Suprapubic skin (tissue), 4 donors: Measurements from ENCODE around the gene PARM1. TPM values are rescaled to one million over a fixed set of nuclear protein-coding genes. Genes with fewer than 3 reads are reported as not detected.

Source experiments
- DNase-seq, 2 donors: peaks; one replicate each; pipeline ENCODE4 v3.0.0-alpha.2; 2019; ENCODE audit warnings: low spot score in 2 of 2
- H3K27ac ChIP-seq: fragments of 200-600 bp; sonication (generic); one replicate; pipeline ENCODE4 v1.5.1; 2019
- H3K27me3 ChIP-seq: fragments of 200-600 bp; sonication (generic); one replicate; pipeline ENCODE4 v1.5.1; 2019
- H3K36me3 ChIP-seq: fragments of 200-600 bp; sonication (generic); one replicate; pipeline ENCODE4 v1.5.1; 2019
- H3K4me1 ChIP-seq: fragments of 200-600 bp; sonication (generic); one replicate; pipeline ENCODE4 v1.5.1; 2019
- H3K4me3 ChIP-seq: fragments of 200-600 bp; sonication (generic); one replicate; pipeline ENCODE4 v1.5.1; 2019; ENCODE audit warnings: mild to moderate bottlenecking
- H3K9me3 ChIP-seq: fragments of 200-600 bp; sonication (generic); one replicate; pipeline ENCODE4 v1.5.1; 2019
- CTCF ChIP-seq, 2 donors: fragments of 200-600 bp in 1 of 2; fragments of 450-650 bp in 1 of 2; sonication (generic) in 1 of 2; IDR thresholded peaks; one replicate each; pipeline ENCODE4 v1.5.1; 2016 to 2019; ENCODE audit warnings: antibody characterized with exemption in 2 of 2, mild to moderate bottlenecking in 1 of 2, moderate library complexity in 1 of 2
- EP300 ChIP-seq: sonication (generic); formaldehyde crosslinking; IDR thresholded peaks from one replicate; pipeline ENCODE4 v1.6.1; 2017; ENCODE audit warnings: antibody characterized with exemption
- POLR2A ChIP-seq, 2 donors: fragments of 450-650 bp; IDR thresholded peaks; one replicate each; pipeline ENCODE4 v1.6.1; 2017; ENCODE audit warnings: antibody characterized with exemption in 2 of 2, mild to moderate bottlenecking in 2 of 2, moderate library complexity in 2 of 2
- POLR2AphosphoS5 ChIP-seq, 3 donors: sonication (generic); formaldehyde crosslinking; IDR thresholded peaks; one replicate each; pipeline ENCODE4 v1.6.1; 2017; ENCODE audit warnings: antibody characterized with exemption in 3 of 3
- WGBS: methylation state at CpG from one replicate; pipeline ENCODE4 v1.1.5; 2018; 5-methylcytosine and 5-hydroxymethylcytosine counted together
- total RNA-seq, 4 donors: library from RNA; depleted of rRNA; stranded (reverse); fragments of >200 nt; gene quantifications; one replicate each; pipeline ENCODE4 v1.1.0, GENCODE V29; 2016

The PARM1 gene
- total RNA-seq, 4 donors from 2014 or later: 13.2 to 27.4 (median 19.1) TPM

GRCh38 chr4:75028196-75028854, 95.4 kb downstream of the PARM1 start:
- TF ChIP-seq CTCF (IDR thresholded peaks at IDR 0.05) (no peak), POLR2A (IDR thresholded peaks at IDR 0.05) (no peak), POLR2AphosphoS5 (IDR thresholded peaks at IDR 0.05) (no peak), EP300 (no peak)
- no peak for DNase-seq
- Histone ChIP-seq H3K4me1 (no peaks in the 10 kb centered on the region), H3K4me3 (no peak overlapping the region), H3K36me3 (no peaks in the 10 kb centered on the region), H3K9me3 (no peaks in the 10 kb centered on the region), H3K27me3 (no peaks in the 10 kb centered on the region), H3K27ac (no peak overlapping the region)
- WGBS: 76% methylated on average over 6 of the region's 6 CpGs

- WGBS: 71% methylated on average over 1 of the region's 1 CpG
- Histone ChIP-seq H3K27me3 (no peaks in the 10 kb centered on the region), H3K9me3 (no peaks in the 10 kb centered on the region), H3K36me3 (no peaks in the 10 kb centered on the region), H3K4me3 (no peak overlapping the region), H3K27ac (no peak overlapping the region), H3K4me1 (no peaks in the 10 kb centered on the region)
- TF ChIP-seq POLR2AphosphoS5 (IDR thresholded peaks at IDR 0.05) (no peak), EP300 (no peak)
- no peak for DNase-seq
Observed at GRCh38 chr4:75030028-75030427, 97.1 kb downstream of the PARM1 start.

GRCh38 chr4:75030649-75031235, 97.8 kb downstream of the PARM1 start:
- H3K9me3 ChIP-seq: no peaks in the 10 kb centered on the region
- H3K4me1 ChIP-seq: no peaks in the 10 kb centered on the region
- no peak overlapping the region for H3K4me3 ChIP-seq
- DNase-seq: no peak
- no peaks in the 10 kb centered on the region for H3K36me3 ChIP-seq
- 75% methylated on average over 3 of the region's 3 CpGs for WGBS
- H3K27ac ChIP-seq: no peak overlapping the region
- H3K27me3 ChIP-seq: no peaks in the 10 kb centered on the region
- TF ChIP-seq EP300: no peak

- H3K27ac ChIP-seq: no peak overlapping the region
- H3K36me3 ChIP-seq: no peaks in the 10 kb centered on the region
- TF ChIP-seq EP300 (no peak), POLR2A (IDR thresholded peaks at IDR 0.05) (no peak), POLR2AphosphoS5 (IDR thresholded peaks at IDR 0.05) (no peak), CTCF (IDR thresholded peaks at IDR 0.05) (no peak)
- 81% methylated on average over 1 of the region's 1 CpG for WGBS
- DNase-seq: no peak
- H3K4me3 ChIP-seq: no peak overlapping the region
- H3K4me1 ChIP-seq: no peaks in the 10 kb centered on the region
- H3K27me3 ChIP-seq: no peaks in the 10 kb centered on the region
- H3K9me3 ChIP-seq: no peaks in the 10 kb centered on the region
Observed at GRCh38 chr4:75031775-75032174, 98.9 kb downstream of the PARM1 start.

GRCh38 chr4:75034523-75034922, 101.6 kb downstream of the PARM1 start:
- no peak for DNase-seq
- no peaks in the 10 kb centered on the region for H3K4me1 ChIP-seq
- TF ChIP-seq EP300 (no peak), POLR2AphosphoS5 (IDR thresholded peaks at IDR 0.05) (no peak), POLR2A (IDR thresholded peaks at IDR 0.05) (no peak), CTCF (IDR thresholded peaks at IDR 0.05) (no peak)
- no peak overlapping the region for H3K4me3 ChIP-seq
- no peaks in the 10 kb centered on the region for H3K27me3 ChIP-seq
- H3K9me3 ChIP-seq: no peaks in the 10 kb centered on the region
- WGBS: 85% methylated on average over 3 of the region's 3 CpGs
- H3K27ac ChIP-seq: no peak overlapping the region
- no peaks in the 10 kb centered on the region for H3K36me3 ChIP-seq

- Histone ChIP-seq H3K4me1 (no peaks in the 10 kb centered on the region), H3K27me3 (no peaks in the 10 kb centered on the region), H3K36me3 (no peaks in the 10 kb centered on the region), H3K4me3 (no peak overlapping the region), H3K9me3 (no peaks in the 10 kb centered on the region), H3K27ac (no peak overlapping the region)
- 87% methylated on average over 5 of the region's 5 CpGs for WGBS
- no peak for DNase-seq
- TF ChIP-seq POLR2AphosphoS5 (IDR thresholded peaks at IDR 0.05) (no peak), POLR2A (IDR thresholded peaks at IDR 0.05) (no peak), EP300 (no peak), CTCF (IDR thresholded peaks at IDR 0.05) (no peak)
Observed at GRCh38 chr4:75035321-75035720, 102.4 kb downstream of the PARM1 start.
